PC-3 (cell line): ENCODE data around the gene OPRPN.

ENCODE experiments used
- EZH2 ChIP-seq: fragments of 300-600 bp; sonication (generic); IDR thresholded peaks from one replicate; pipeline ENCODE4 v1.6.1; 2017; ENCODE audit warnings: antibody characterized with exemption, mild to moderate bottlenecking, low read length; ENCODE audit not compliant: unreplicated experiment
- EZH2phosphoT487 ChIP-seq: fragments of 300-600 bp; sonication (generic); IDR thresholded peaks from 2 replicates; pipeline ENCODE4 v1.6.1; 2018; ENCODE audit warnings: mild to moderate bottlenecking, antibody characterized with exemption, low read length, borderline replicate concordance
- TF ChIP-seq, protein P1 (sequence below): fragments of 300-600 bp; sonication (generic); conservative IDR thresholded peaks from 2 replicates; pipeline ENCODE4 v1.5.1; 2017; ENCODE audit warnings: antibody characterized with exemption, low read depth, mild to moderate bottlenecking, low read length

DNA sequence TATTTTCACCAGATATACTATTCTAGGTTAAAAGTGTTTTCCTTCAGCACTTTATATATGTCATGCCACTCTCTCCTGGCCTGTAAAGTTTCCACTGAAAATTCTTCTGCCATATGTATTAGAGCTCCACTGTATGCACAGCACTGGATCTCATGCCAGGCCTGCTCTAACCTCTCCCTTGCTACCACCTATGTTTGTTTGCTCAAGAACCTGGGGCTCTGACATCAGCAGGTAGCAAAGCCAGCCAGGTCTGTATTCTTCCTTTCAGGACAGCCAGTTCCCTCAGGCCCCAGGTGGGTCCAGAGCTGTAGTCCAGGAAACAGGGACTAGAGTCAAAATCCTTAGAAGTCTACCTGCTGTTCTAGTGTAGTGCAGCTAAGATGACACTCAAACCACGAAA, 55.2 kb downstream of the OPRPN start:
- TF ChIP-seq EZH2 (no peak), EZH2phosphoT487 (no peak)
- TF ChIP-seq, protein P1, sequence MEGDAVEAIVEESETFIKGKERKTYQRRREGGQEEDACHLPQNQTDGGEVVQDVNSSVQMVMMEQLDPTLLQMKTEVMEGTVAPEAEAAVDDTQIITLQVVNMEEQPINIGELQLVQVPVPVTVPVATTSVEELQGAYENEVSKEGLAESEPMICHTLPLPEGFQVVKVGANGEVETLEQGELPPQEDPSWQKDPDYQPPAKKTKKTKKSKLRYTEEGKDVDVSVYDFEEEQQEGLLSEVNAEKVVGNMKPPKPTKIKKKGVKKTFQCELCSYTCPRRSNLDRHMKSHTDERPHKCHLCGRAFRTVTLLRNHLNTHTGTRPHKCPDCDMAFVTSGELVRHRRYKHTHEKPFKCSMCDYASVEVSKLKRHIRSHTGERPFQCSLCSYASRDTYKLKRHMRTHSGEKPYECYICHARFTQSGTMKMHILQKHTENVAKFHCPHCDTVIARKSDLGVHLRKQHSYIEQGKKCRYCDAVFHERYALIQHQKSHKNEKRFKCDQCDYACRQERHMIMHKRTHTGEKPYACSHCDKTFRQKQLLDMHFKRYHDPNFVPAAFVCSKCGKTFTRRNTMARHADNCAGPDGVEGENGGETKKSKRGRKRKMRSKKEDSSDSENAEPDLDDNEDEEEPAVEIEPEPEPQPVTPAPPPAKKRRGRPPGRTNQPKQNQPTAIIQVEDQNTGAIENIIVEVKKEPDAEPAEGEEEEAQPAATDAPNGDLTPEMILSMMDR = no peak
